Activated effector memory CD4-positive, alpha-beta T cell treated with Interleukin-2 at 50 U/mL for 16 hours (primary cell): ENCODE measurements around the gene SPRY4.
"Not testable (repeated sequence)": the region's sequence is repeated elsewhere in the genome, so short reads cannot be mapped to it uniquely, and the experiment has no call there.

Source experiments
- DNase-seq: peaks from one replicate; pipeline ENCODE4 v3.0.0-alpha.2; 2020

SPRY4 gene

DNA sequence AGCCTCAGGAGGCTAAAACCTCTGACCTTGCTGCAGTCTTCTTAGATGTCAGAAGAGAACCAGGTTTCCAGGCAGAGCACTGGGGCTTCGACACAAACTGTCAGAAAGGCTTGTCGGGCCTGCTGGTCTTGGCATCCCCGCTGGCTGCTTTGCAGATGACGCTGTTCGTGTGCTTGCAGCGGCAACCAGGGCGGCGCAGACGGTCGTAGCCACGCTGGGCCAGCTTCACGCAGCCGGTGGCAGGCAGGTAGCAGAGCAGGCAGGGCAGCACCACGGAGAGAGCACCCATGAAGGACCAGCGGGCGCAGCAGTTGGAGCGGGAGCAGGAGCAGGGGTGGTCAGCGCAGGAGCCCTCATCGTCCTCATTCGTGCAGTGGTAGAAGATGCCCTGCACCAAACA is 10.7 kb downstream of the SPRY4 start:
- DNase-seq: no peak

DNA sequence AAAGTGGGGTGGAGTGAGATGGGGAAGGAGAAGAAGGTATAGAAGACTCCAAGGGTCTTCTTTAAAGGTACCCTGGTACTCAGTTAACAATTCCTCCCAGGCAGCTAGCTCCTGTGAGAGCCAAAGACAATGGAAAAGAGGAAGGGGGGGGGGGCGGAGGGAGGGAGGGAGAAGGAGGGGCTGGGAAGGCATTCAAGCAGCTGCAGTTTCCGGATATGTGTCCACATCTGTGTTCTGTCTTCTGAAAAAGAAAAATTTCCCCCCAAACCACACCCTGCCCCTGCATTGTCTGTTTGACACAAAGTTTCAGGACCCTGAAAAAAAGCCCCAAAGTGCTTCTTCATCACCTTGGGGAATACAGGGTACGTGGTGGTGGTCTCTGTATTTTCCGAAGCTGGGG is 11.1 kb downstream of the SPRY4 start:
- no peak for DNase-seq

DNA sequence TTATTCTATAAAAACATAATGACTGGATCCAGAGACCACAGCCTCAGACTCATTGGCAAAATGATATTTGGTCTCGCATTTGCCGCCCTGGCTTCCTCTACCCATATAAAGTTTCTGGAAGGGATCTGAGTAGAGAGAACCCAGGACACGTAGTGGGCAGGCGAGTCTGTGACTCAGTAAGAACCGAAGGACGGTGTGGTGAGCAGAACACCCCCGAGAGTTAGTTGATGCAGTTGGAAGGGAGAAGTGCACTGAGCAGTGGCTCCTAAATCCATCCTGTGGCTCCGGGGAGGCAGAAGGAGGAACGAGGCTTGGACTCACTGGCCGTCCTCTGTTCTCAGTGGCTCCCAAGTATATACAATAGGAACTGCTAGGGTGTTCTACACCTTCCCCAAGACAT is 11.5 kb downstream of the SPRY4 start:
- DNase-seq: no peak

- DNase-seq: no peak
These were observed 12.4 kb downstream of the SPRY4 start for GRCh38 chr5:142312399-142312798.

GRCh38 chr5:142311725-142312124 is 13.1 kb downstream of the SPRY4 start:
- DNase-seq: no peak

GRCh38 chr5:142310803-142311202 is 14.0 kb downstream of the SPRY4 start:
- DNase-seq: no peak

GRCh38 chr5:142309747-142310318 is 15.0 kb downstream of the SPRY4 start:
- DNase-seq: no peak

- DNase-seq: no peak
These were observed 16.5 kb downstream of the SPRY4 start for GRCh38 chr5:142308358-142308757.

DNA sequence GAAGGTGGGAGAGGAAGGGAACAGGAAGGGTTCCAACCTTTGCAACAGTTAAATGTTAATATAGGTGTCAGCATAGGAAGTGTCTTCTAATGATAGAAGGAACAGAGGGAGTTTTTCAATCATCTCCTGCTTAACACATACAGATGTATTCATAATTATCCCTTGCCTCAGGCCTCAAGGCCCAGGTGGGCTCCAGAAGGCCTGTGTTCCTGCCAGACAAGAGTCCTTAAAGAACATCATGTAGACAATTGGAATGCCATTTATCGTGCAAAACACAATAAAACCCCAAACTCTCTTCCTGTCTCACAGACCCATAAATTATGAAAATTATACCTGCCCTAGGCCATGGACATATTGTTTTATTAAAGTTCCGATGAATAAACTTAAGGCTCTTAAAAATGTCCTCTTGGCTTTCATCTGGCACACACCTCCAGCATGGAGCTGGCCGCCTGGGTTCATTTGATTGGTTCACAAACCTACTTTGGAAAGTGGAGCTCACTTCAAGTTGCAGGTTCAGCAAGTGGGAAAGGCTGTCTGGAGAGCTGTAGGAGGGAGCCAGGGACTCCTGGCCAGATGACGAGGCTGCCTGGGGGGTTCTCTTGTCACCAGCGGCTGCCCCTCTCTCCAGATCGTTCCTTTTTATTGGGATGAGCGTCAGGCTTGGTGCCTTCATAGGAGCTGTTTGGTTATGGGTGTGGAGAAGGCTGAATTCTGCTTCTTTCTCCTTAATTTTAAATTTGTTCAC is 17.5 kb downstream of the SPRY4 start:
- no peak for DNase-seq

GRCh38 chr5:142306077-142306502 is 18.7 kb downstream of the SPRY4 start:
- no peak for DNase-seq

- no peak for DNase-seq
These were observed 19.6 kb downstream of the SPRY4 start for GRCh38 chr5:142305211-142305610.

DNA sequence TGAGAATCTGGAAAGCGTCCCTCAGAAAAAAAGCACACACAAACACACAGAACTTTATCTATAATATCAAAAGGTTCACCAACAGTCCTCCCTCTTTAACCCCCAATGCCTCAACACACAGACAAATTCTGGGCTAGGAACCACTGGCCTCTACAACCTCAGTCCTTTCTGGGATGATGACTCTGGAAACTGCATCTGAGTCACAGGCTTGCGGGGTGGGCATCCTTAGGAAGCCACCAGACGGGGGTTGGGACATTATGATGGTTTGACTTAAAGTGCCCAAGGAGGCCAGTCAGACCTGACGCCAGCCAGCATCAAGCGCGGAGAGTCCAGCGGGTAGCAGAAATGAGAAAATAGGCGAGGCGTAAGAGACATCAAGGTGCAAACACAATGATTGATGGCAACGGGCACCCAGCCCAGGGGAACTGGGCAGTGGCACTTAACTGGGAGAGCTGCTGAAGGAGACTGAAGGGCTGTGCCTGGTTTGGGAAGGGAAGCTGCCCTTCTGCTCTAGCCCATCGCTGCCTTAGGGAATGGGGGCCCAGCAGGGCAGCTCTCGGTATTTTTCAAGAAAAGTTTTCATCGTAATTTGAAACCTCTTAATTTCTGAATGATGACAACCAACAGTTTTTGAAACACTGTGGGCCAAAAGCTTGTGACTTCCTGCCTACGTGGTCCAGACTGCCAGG is 20.7 kb downstream of the SPRY4 start:
- DNase-seq: no peak

- no peak for DNase-seq
These were observed 21.3 kb downstream of the SPRY4 start for GRCh38 chr5:142303565-142303964.

GRCh38 chr5:142301540-142301939 is 23.3 kb downstream of the SPRY4 start:
- no peak for DNase-seq

DNA sequence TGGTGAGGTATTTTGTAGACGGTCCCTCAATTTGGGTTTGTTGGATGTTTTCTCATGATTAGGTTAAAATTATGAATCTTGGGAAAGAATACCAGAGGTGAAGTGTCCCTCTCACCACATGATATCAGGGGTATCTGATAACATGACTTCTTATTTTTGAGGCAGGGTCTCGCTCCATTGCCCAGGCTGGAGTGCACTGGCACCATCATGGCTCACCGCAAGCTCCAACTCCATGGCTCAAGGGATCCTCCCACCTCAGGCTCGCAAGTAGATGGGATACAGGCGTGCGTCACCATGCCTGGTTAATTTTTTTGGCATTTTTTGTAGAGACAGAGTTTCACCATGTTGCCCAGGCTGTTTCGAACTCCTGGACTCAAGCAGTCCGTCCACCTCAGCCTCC is 24.1 kb downstream of the SPRY4 start:
- DNase-seq: no peak

DNA sequence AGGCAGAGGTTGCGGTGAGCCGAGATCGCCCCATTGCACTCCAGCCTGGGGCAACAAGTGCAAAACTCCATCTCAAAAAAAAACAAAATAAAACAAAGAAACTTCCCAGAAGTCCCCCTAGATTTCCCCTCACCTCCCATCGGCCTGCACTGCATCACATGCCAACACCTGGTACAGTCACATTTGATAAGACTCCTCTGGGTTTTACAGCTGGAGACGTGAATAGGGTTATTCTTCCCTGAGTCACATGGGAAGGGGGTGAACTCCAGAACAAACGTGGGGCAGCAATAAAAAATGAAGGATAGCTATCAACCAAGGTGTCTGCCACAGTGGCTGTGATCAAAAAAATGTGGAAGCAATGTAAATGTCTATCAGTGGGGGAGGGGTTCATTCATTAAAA is 26.0 kb downstream of the SPRY4 start:
- no peak for DNase-seq

- DNase-seq: not testable (repeated sequence)
These were observed 27.0 kb downstream of the SPRY4 start for GRCh38 chr5:142297786-142298185.

DNA sequence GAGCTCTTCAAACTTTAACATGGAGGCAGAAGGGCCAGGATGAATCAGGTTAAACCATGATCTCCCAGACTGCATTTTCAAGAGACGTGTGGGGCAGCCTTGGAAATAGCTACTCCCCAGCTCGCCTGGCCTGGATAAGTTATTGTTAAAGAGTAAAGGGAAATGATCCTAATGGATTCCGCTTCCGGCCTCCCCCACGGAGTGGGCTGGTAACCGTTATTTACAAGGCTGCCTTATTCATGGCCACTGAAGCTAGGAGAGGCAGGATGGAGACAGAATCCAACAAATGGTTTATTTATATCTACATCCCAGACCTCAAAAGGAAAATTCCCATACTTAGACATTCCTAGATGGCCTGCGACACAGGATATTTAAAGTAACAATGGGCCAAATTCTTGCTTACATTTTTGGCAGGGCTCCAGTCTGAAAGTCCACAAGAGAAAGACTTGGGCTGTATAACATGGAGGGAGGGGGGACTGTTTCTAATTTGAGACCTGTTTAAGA is 27.9 kb downstream of the SPRY4 start:
- DNase-seq: no peak

DNA sequence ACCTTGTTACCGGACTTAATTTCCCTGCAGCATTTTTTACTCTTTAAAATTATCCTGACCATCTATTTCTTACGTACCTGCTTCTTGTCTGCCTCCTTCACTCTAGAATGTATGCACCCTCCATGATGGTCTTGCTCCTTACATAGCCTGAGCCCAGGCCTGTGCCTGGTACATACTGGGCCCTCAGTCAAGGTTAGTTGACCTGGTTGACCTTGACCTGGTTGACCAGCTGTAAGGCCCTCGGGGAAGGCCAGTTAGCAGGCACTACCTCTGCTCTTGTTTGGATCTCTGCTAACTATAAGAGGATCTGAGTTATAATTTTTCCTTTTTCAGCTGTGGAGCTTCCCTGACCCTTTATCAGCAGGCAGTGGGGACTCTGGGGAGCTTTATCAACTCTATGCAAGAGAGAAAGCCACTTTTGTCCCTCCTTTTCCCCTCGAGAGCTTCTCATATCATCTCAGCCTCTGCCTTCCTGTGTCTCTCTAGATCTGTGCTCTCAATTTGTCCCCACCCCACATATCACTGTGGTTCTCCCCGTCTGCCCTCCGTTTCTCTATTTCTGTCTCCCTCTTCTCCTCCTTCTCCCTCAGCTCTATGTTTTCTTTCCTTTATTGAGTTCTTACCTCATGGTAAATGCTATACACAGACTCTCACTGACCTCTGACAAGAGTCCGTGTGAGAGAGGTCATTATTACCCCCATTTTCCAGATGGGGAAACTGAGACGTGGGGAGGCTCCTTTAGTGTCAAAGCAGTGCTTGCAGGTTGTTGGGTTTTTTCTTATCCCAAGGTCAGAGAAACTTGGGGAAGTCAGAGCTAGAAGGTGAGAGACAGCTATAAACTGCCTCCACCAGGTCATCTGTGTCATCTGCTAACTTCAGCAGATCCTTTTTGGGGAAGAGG is 28.6 kb downstream of the SPRY4 start:
- no peak for DNase-seq

DNA sequence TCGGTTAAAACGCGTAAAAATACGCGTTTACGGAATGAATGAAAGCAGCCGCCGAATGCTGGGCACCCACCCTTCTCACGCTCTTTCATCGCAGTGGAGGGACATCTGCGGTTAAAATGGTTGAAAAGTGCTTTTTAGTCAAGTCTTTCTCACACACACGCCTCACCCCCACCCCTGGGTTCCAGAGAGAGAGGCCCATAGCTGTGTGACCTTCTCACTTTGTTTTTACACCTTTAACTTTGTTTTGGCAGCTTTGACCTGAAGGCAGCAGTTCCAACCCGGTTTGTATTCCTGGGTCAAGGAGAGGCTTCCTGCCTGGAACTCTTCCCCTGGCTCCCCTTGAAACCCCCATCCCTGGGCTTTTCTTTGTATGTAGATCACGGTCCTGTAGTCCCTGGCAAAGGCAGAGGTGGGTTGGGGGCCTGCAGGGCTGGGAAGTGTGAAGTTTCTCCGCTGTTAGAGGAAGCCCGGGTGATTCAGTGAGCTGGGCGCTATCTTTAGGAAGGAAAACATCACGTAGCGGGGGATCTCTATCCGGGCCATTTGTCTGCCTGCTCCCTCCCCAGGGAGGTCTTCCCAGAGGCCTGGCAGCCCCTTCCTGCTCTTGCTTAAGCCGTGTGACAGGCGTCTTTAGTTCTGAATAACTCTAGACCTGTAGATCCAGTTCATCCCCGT is 29.6 kb downstream of the SPRY4 start:
- DNase-seq: no peak

- no peak for DNase-seq
These were observed 31.3 kb downstream of the SPRY4 start for GRCh38 chr5:142293486-142293885.

- no peak for DNase-seq
These were observed 32.0 kb downstream of the SPRY4 start for GRCh38 chr5:142292808-142293207.
